Omental fat pad (tissue), 4 donors: Measurements from ENCODE around the gene MYO6. TPM values are rescaled to one million over a fixed set of nuclear protein-coding genes. Genes with fewer than 3 reads are reported as not detected.

Experiments
- ATAC-seq: fragments of 150-250 bp; one replicate; pipeline ENCODE4 v1.9.1; 2016; ENCODE audit warnings: mild to moderate bottlenecking, moderate library complexity; ENCODE audit not compliant: low FRiP score
- DNase-seq: peaks from one replicate; pipeline ENCODE4 v3.0.0-alpha.2; 2019; ENCODE audit warnings: low spot score
- small RNA-seq: library from RNA; depleted of rRNA; stranded (forward); fragments of <200 nt; gene quantifications from one replicate; pipeline ENCODE3, GENCODE V24; 2016
- total RNA-seq, 4 donors: library from RNA; depleted of rRNA; stranded (reverse); fragments of >200 nt; gene quantifications; one replicate each; pipeline ENCODE4 v1.1.0, GENCODE V29; 2016
- TF ChIP-seq, protein P1 (sequence below), 3 donors: fragments of 450-650 bp; IDR thresholded peaks; one replicate each; pipeline ENCODE4 v1.5.1; 2016 to 2017; ENCODE audit warnings: antibody characterized with exemption in 3 of 3, mild to moderate bottlenecking in 3 of 3, moderate library complexity in 2 of 3

Gene MYO6
- total RNA-seq, 4 donors from 2014 or later: 12.7 to 31.1 (median 15.6) TPM

DNA sequence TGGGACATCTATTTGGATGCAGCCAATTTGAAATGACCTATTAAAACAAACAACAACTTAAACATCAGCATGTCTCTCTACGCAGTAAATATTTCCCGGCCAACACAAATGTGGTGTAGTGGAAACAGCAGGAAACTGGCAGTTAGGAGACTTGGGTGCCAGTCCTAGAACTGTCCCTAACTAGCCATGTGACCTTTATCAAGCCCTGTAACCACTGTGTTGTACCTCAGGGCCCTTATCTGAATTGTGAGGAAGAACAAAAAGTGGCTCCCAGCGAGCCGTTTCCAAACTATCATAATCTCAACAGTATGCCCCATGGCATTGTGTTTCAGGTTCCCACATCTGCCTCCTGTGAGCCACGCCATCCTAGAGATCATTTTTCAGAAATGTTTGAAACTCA, 198.9 kb downstream of the MYO6 start:
- DNase-seq: no peak
- ATAC-seq: no peak
- TF ChIP-seq, protein P1, sequence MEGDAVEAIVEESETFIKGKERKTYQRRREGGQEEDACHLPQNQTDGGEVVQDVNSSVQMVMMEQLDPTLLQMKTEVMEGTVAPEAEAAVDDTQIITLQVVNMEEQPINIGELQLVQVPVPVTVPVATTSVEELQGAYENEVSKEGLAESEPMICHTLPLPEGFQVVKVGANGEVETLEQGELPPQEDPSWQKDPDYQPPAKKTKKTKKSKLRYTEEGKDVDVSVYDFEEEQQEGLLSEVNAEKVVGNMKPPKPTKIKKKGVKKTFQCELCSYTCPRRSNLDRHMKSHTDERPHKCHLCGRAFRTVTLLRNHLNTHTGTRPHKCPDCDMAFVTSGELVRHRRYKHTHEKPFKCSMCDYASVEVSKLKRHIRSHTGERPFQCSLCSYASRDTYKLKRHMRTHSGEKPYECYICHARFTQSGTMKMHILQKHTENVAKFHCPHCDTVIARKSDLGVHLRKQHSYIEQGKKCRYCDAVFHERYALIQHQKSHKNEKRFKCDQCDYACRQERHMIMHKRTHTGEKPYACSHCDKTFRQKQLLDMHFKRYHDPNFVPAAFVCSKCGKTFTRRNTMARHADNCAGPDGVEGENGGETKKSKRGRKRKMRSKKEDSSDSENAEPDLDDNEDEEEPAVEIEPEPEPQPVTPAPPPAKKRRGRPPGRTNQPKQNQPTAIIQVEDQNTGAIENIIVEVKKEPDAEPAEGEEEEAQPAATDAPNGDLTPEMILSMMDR (IDR thresholded peaks at IDR 0.05): no peak

- TF ChIP-seq, protein P1 (IDR thresholded peaks at IDR 0.05): no peak
- DNase-seq: no peak
- no peak for ATAC-seq
Observed at GRCh38 chr6:75952128-75952527, 203.1 kb downstream of the MYO6 start.

DNA sequence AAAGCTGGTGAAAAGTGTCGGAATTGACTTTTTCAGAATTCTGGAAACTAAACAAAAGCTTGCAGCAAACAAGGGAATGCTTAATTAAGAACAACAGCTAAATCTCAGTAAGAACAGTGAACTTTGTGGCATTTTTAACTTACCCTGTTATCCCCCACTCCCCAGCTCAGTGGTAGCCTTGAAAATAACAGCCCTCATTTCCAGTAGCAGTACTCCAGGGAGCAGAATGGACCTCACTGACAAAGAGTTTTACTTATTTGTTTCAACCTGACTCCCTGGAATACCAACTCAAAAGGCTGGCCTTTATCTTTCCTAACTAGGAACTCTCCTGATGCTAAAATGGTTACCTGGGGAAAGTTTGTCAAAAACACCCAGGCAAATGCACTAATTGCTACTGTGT, 214.5 kb downstream of the MYO6 start:
- no peak for DNase-seq
- TF ChIP-seq, protein P1 (IDR thresholded peaks at IDR 0.05): no peak
- ATAC-seq: no peak

GRCh38 chr6:75968143-75968542, 219.1 kb downstream of the MYO6 start:
- no peak for DNase-seq
- no peak for ATAC-seq
- TF ChIP-seq, protein P1 (IDR thresholded peaks at IDR 0.05): no peak

Small RNAs within 50 kb of the gene (small RNA-seq; reads per million reads assigned to genes)
- gene RF00019 (not detected), gene RNA5SP209 (not detected), gene RNU6-155P (not detected)

Other genes starting within 250 kb of the MYO6 start
- gene SENP6, start 147.4 kb upstream of the MYO6 start, total RNA-seq: 100 to 1,000 TPM in 2 of 4 donors, 10 to 100 TPM in 2; 88.2 to 134 (median 110) TPM